ENCODE data around the gene KRTAP6-2. TPM values are rescaled to one million over a fixed set of nuclear protein-coding genes. Genes with fewer than 3 reads are reported as not detected.

KRTAP6-2 gene
- total RNA-seq, 1 experiment from 2014 or later = not detected

DNA sequence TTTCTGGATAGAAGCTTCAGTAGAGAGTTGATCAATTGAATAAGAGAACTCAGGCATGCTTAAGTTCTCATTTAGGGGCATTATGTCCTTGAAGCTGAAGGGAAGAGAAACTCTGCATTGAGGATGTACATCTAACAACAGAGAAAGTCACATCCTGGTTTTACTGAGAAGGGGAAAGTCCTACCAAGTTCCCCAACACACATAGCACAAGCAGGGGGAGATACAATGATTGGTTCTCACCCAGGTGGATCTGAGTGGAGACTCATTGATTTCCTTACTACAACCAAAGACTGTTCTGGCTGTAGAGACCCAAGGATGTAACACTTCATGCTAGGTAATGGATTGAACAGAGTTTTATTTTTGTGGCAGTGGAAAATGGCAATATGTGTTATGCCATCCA, 16.5 kb upstream of the KRTAP6-2 start:
- ChIA-PET CTCF (no interaction called here), POLR2A (no interaction called here), RAD21 (ENCODE audit: low non-redundant PET in 1 of 2, low total read pairs in 2 of 2, uncharacterized antibody in 2 of 2, unreplicated experiment in 2 of 2) (no interaction called here)
- Histone ChIP-seq H3K79me2 (ENCODE audit: insufficient read depth, low read length) (no peaks in the 10 kb centered on the region), H3K4me2 (ENCODE audit: low read length) (no peak overlapping the region), H3K9me3 (ENCODE audit: control insufficient read depth in 1 of 2, insufficient read depth in 1 of 2, low read depth in 1 of 2, low read length in 2 of 2) (peaks cover 13 to 20% of the 10 kb centered on the region in 2 experiments; a peak in 2 of 4 replicates), H3K9me2 (ENCODE audit: insufficient read depth) (no peaks in the 10 kb centered on the region), H3K36me3 (ENCODE audit: control insufficient read depth in 1 of 2, insufficient read depth in 2 of 2, low read length in 2 of 2) (no peaks in the 10 kb centered on the region), H2AFZ (ENCODE audit: low read depth, low read length, poor library complexity, severe bottlenecking) (no peak overlapping the region), H3K4me1 (ENCODE audit: control insufficient read depth in 1 of 2, insufficient read depth in 2 of 2, low read length in 2 of 2) (no peaks in the 10 kb centered on the region), H3K9ac (ENCODE audit: low read length) (no peak overlapping the region), H3K27me3 (ENCODE audit: insufficient read depth, low read length) (no peaks in the 10 kb centered on the region), H3K4me3 (replicated peaks in 1 of 2; ENCODE audit: low read depth in 1 of 2, low read length in 2 of 2) (no peak overlapping the region), H3K27ac (ENCODE audit: low read depth, low read length) (no peak overlapping the region), H4K20me1 (ENCODE audit: insufficient read depth) (no peaks in the 10 kb centered on the region)
- intact Hi-C loops (cut with micrococcal nuclease) = no loop called here
- BruUV-seq (replicated peaks) = no TSS peak
- DNase-seq (ENCODE audit: low read depth, low spot score) (no peak), ATAC-seq (no peak)
- TF ChIP-seq EGR1 (IDR thresholded peaks at IDR 0.05; ENCODE audit: low read depth) = no peak

DNA sequence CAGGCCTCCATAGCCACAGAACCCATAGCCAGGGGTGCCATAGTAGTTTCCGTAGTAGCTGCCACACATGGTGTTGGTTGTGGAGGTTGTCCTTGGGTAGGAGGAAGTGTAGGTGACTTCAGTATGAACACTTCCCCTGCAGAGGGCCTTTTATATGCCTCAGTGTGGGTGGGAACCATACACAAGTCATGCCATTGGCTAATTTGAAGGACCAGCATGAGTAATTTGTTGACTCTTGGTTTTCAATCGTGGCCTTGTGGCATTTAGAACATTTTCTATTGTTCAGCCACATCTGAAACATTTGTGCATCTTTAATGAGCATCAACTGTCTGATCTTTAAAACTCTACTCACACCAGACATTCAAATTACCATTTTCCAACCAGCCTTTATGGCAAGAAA, 15.1 kb upstream of the KRTAP6-2 start, which contains the start of gene KRTAP6-1:
KRTAP6-1 (minus strand) TSS at position 95 of the 400 bp plus-strand sequence; CDS start at position 69, 26 bp downstream.
- Histone ChIP-seq H3K27ac (ENCODE audit: low read depth, low read length) (no peak within 1 kb of the TSS), H3K27me3 (ENCODE audit: insufficient read depth, low read length) (no peaks in the 10 kb centered on the region), H3K9me3 (ENCODE audit: control insufficient read depth in 1 of 2, insufficient read depth in 1 of 2, low read depth in 1 of 2, low read length in 2 of 2) (peaks cover 13 to 20% of the 10 kb centered on the region in 2 experiments; a peak in 2 of 4 replicates), H3K9me2 (ENCODE audit: insufficient read depth) (no peaks in the 10 kb centered on the region), H3K36me3 (ENCODE audit: control insufficient read depth in 1 of 2, insufficient read depth in 2 of 2, low read length in 2 of 2) (no peaks in the 10 kb centered on the region), H3K4me2 (ENCODE audit: low read length) (no peak within 1 kb of the TSS), H3K79me2 (ENCODE audit: insufficient read depth, low read length) (no peaks in the 10 kb centered on the region), H3K4me3 (replicated peaks in 1 of 2; ENCODE audit: low read depth in 1 of 2, low read length in 2 of 2) (no peak within 1 kb of the TSS), H2AFZ (ENCODE audit: low read depth, low read length, poor library complexity, severe bottlenecking) (no peak within 1 kb of the TSS), H3K9ac (ENCODE audit: low read length) (no peak within 1 kb of the TSS), H4K20me1 (ENCODE audit: insufficient read depth) (no peaks in the 10 kb centered on the region), H3K4me1 (ENCODE audit: control insufficient read depth in 1 of 2, insufficient read depth in 2 of 2, low read length in 2 of 2) (no peaks in the 10 kb centered on the region)
- ChIA-PET RAD21 (ENCODE audit: low non-redundant PET in 1 of 2, low total read pairs in 2 of 2, uncharacterized antibody in 2 of 2, unreplicated experiment in 2 of 2) (no interaction called here), POLR2A (no interaction called here), CTCF (no interaction called here)
- intact Hi-C loops (cut with micrococcal nuclease) = no loop called here
- no TSS peak for BruUV-seq (replicated peaks)
- DNase-seq (ENCODE audit: low read depth, low spot score) = no peak
- TF ChIP-seq, protein P1, sequence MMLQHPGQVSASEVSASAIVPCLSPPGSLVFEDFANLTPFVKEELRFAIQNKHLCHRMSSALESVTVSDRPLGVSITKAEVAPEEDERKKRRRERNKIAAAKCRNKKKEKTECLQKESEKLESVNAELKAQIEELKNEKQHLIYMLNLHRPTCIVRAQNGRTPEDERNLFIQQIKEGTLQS (IDR thresholded peaks at IDR 0.05) = no peak
- no peak for TF ChIP-seq EZH2 (IDR thresholded peaks at IDR 0.05)
- no peak for TF ChIP-seq POLR2AphosphoS5 (IDR thresholded peaks at IDR 0.05; ENCODE audit: low read depth, low read length)
- TF ChIP-seq CTCF (IDR thresholded peaks at IDR 0.05 in 2 of 3, conservative IDR thresholded peaks at IDR 0.05 in 1 of 3; ENCODE audit: borderline replicate concordance in 1 of 3, insufficient read depth in 1 of 3, low read depth in 2 of 3, low read length in 2 of 3) = no peak
- no peak for TF ChIP-seq TCF7L2 (IDR thresholded peaks at IDR 0.05; ENCODE audit: borderline replicate concordance, extremely low read depth, insufficient read depth, insufficient read length)
- no peak for TF ChIP-seq ZFX (IDR thresholded peaks at IDR 0.05)
- TF ChIP-seq EGR1 (IDR thresholded peaks at IDR 0.05; ENCODE audit: low read depth) = no peak
- no peak for ATAC-seq

Data from HCT116 (cell line).